ENCODE results near the gene TMA7.

DNA sequence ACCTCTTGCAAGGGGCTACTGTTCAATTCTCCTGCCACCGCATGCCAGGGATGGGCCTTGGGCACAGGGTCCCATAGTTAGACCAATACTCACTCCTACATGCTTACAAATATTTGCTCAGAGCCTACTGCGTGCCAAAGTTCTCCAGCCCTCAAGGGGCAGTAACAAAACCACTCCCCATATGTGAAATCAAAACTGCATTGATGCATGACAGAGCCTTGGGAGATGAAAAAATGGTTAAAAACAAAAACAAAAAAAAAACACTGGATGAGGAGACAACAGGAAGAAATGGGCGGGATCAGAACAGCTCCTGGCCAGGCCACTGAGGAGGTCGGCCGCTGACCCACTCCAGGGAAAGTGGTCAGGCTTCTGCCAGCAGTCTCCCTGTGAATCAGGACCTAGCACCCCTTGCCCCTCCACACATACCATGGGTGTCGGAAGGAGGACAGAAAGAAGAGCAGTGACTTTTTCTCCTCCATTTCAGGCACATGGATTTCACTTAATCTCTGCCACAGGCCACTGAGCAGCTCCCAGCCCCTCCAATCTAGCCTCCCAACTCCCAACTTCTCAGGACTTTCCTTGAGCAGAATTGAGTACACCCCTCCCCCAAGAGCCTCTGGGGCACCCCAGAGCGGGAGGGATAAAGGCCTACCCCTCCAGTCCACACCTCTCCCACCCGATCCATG is 13.0 kb upstream of the TMA7 start:
- TF ChIP-seq BHLHE40 (IDR thresholded peaks at IDR 0.05; ENCODE audit: low read depth, low read length) (no peak), POLR2A (IDR thresholded peaks at IDR 0.05; ENCODE audit: low read length) (no peak)
- TF ChIP-seq, protein P1, sequence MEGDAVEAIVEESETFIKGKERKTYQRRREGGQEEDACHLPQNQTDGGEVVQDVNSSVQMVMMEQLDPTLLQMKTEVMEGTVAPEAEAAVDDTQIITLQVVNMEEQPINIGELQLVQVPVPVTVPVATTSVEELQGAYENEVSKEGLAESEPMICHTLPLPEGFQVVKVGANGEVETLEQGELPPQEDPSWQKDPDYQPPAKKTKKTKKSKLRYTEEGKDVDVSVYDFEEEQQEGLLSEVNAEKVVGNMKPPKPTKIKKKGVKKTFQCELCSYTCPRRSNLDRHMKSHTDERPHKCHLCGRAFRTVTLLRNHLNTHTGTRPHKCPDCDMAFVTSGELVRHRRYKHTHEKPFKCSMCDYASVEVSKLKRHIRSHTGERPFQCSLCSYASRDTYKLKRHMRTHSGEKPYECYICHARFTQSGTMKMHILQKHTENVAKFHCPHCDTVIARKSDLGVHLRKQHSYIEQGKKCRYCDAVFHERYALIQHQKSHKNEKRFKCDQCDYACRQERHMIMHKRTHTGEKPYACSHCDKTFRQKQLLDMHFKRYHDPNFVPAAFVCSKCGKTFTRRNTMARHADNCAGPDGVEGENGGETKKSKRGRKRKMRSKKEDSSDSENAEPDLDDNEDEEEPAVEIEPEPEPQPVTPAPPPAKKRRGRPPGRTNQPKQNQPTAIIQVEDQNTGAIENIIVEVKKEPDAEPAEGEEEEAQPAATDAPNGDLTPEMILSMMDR (IDR thresholded peaks at IDR 0.05) = no peak
